Left kidney (tissue), 2 donors: ENCODE results near the gene GAA. TPM values are rescaled to one million over a fixed set of nuclear protein-coding genes. Genes with fewer than 3 reads are reported as not detected.

Source experiments
- DNase-seq: peaks from one replicate; pipeline ENCODE4 v3.0.0-alpha.2; 2013
- polyA plus RNA-seq: library from polyadenylated mRNA; unstranded; fragments of 120-200 nt; gene quantifications from one replicate; pipeline ENCODE4 v1.2.1, GENCODE V29; 2013; ENCODE audit not compliant: insufficient read length

Gene GAA
- polyA plus RNA-seq, 1 donor = 33.3 TPM

- no peak for DNase-seq
Measured at GRCh38 chr17:80116921-80117380, 15.6 kb downstream of the GAA start.

- DNase-seq = no peak
Measured at GRCh38 chr17:80117491-80118401, 16.4 kb downstream of the GAA start.

GRCh38 chr17:80118601-80119270 is 17.4 kb downstream of the GAA start:
- DNase-seq = no peak

- DNase-seq = no peak
Measured at GRCh38 chr17:80119271-80119791, 17.9 kb downstream of the GAA start.

GRCh38 chr17:80119839-80120238 is 18.5 kb downstream of the GAA start:
- DNase-seq = no peak

- no peak for DNase-seq
Measured at GRCh38 chr17:80122026-80122575, 20.7 kb downstream of the GAA start.

- no peak for DNase-seq
Measured at GRCh38 chr17:80122926-80123505, 21.6 kb downstream of the GAA start.

- no peak for DNase-seq
Measured at GRCh38 chr17:80123791-80124190, 22.4 kb downstream of the GAA start.

- no peak for DNase-seq
Measured at GRCh38 chr17:80124351-80124981, 23.1 kb downstream of the GAA start.

- DNase-seq = no peak
Measured at GRCh38 chr17:80125656-80126448, 24.5 kb downstream of the GAA start.

GRCh38 chr17:80126449-80126715 is 25.0 kb downstream of the GAA start:
- no peak for DNase-seq

- no peak for DNase-seq
Measured at GRCh38 chr17:80129006-80129565, 27.7 kb downstream of the GAA start.

- DNase-seq = no peak
Measured at GRCh38 chr17:80130992-80131391, 29.6 kb downstream of the GAA start.

GRCh38 chr17:80132906-80133625 is 31.7 kb downstream of the GAA start:
- no peak for DNase-seq

- no peak for DNase-seq
Measured at GRCh38 chr17:80133626-80133970, 32.2 kb downstream of the GAA start.

GRCh38 chr17:80137131-80137530 is 35.8 kb downstream of the GAA start:
- DNase-seq = no peak

- no peak for DNase-seq
Measured at GRCh38 chr17:80138856-80139426, 37.6 kb downstream of the GAA start.

- no peak for DNase-seq
Measured at GRCh38 chr17:80141463-80142165, 40.2 kb downstream of the GAA start.

GRCh38 chr17:80142929-80143328 is 41.5 kb downstream of the GAA start:
- no peak for DNase-seq
